Measurements from ENCODE around the gene NPY5R. TPM values are rescaled to one million over a fixed set of nuclear protein-coding genes. Genes with fewer than 3 reads are reported as not detected.

Gene NPY5R
- total RNA-seq, 1 donor, result not detected

- no peaks in the 10 kb centered on the region for H3K36me3 ChIP-seq (ENCODE audit: insufficient read depth, low read length)
- DNase-seq (ENCODE audit: insufficient read length, low spot score, missing footprints), result no peak
- H3K9me3 ChIP-seq (ENCODE audit: low read depth, low read length), result no peaks in the 10 kb centered on the region
- no peaks in the 10 kb centered on the region for H3K27me3 ChIP-seq (ENCODE audit: insufficient read depth, low read length)
- no peak overlapping the region for H3K27ac ChIP-seq (ENCODE audit: low read depth, low read length)
- no peaks in the 10 kb centered on the region for H3K79me2 ChIP-seq (ENCODE audit: insufficient read depth, low read length)
- H3K4me2 ChIP-seq (ENCODE audit: insufficient read depth, low read length), result no peak overlapping the region
- no peaks in the 10 kb centered on the region for H3K4me1 ChIP-seq (ENCODE audit: insufficient read depth, low read length)
- no peak overlapping the region for H2AFZ ChIP-seq (ENCODE audit: low read length)
- no peak overlapping the region for H3K4me3 ChIP-seq (ENCODE audit: insufficient read depth, low read length)
- TF ChIP-seq, protein P1, sequence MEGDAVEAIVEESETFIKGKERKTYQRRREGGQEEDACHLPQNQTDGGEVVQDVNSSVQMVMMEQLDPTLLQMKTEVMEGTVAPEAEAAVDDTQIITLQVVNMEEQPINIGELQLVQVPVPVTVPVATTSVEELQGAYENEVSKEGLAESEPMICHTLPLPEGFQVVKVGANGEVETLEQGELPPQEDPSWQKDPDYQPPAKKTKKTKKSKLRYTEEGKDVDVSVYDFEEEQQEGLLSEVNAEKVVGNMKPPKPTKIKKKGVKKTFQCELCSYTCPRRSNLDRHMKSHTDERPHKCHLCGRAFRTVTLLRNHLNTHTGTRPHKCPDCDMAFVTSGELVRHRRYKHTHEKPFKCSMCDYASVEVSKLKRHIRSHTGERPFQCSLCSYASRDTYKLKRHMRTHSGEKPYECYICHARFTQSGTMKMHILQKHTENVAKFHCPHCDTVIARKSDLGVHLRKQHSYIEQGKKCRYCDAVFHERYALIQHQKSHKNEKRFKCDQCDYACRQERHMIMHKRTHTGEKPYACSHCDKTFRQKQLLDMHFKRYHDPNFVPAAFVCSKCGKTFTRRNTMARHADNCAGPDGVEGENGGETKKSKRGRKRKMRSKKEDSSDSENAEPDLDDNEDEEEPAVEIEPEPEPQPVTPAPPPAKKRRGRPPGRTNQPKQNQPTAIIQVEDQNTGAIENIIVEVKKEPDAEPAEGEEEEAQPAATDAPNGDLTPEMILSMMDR (IDR thresholded peaks at IDR 0.05; ENCODE audit: extremely low read depth, low read depth, low read length), result no peak
- H4K20me1 ChIP-seq (ENCODE audit: insufficient read depth, low read length), result no peaks in the 10 kb centered on the region
These were observed 28.3 kb downstream of the NPY5R start for GRCh38 chr4:163372029-163372428.

DNA sequence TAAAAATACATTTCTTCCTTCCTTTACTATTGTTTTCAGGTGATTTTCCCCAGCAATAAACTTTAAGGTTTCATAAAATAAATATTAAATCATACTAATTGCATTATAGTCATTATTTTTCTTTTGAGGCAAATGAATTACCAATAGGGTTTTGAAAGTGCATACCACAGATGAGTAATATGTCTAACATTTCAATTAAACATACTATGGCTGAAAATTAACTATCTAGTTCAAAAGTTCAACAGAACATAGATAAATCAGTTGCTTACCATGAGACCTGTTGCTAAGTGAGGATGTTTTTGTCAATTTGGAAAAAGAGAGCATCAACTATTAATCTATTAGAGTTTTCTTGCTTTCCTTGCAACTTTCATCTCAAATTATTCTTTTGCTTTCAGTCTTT lies 35.0 kb downstream of the NPY5R start:
- Histone ChIP-seq H3K4me1 (ENCODE audit: insufficient read depth, low read length) (no peaks in the 10 kb centered on the region), H3K4me3 (ENCODE audit: insufficient read depth, low read length) (no peak overlapping the region), H3K9me3 (ENCODE audit: low read depth, low read length) (no peaks in the 10 kb centered on the region), H3K27me3 (ENCODE audit: insufficient read depth, low read length) (no peaks in the 10 kb centered on the region), H4K20me1 (ENCODE audit: insufficient read depth, low read length) (no peaks in the 10 kb centered on the region), H3K4me2 (ENCODE audit: insufficient read depth, low read length) (no peak overlapping the region), H3K79me2 (ENCODE audit: insufficient read depth, low read length) (no peaks in the 10 kb centered on the region), H3K27ac (ENCODE audit: low read depth, low read length) (no peak overlapping the region), H2AFZ (ENCODE audit: low read length) (no peak overlapping the region), H3K36me3 (ENCODE audit: insufficient read depth, low read length) (no peaks in the 10 kb centered on the region)
- no peak for DNase-seq (ENCODE audit: insufficient read length, low spot score, missing footprints)
- TF ChIP-seq, protein P1 (IDR thresholded peaks at IDR 0.05; ENCODE audit: extremely low read depth, low read depth, low read length), result no peak

DNA sequence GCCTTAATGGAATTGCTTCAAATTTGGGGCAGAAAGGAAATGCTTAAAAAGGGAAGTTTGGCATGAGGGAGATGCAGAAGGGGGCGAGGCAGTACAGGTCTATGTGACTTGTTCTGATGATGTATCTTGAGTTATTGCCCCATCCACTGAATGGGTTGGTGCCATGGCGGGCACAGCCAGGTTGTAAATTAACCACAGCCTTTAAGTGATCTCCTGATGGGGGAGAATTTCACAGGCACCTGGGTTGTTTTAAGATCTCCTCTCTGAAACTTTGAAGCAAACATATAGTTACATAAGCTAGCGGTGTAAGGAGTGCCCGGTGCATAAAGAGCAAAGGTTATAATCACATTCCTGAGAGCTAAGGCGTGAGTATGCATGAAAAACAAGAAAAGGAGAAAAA lies 37.0 kb downstream of the NPY5R start:
- no peaks in the 10 kb centered on the region for H3K79me2 ChIP-seq (ENCODE audit: insufficient read depth, low read length)
- no peak overlapping the region for H2AFZ ChIP-seq (ENCODE audit: low read length)
- TF ChIP-seq, protein P1 (IDR thresholded peaks at IDR 0.05; ENCODE audit: extremely low read depth, low read depth, low read length), result no peak
- H4K20me1 ChIP-seq (ENCODE audit: insufficient read depth, low read length), result no peaks in the 10 kb centered on the region
- H3K4me1 ChIP-seq (ENCODE audit: insufficient read depth, low read length), result no peaks in the 10 kb centered on the region
- no peaks in the 10 kb centered on the region for H3K27me3 ChIP-seq (ENCODE audit: insufficient read depth, low read length)
- DNase-seq (ENCODE audit: insufficient read length, low spot score, missing footprints), result no peak
- H3K36me3 ChIP-seq (ENCODE audit: insufficient read depth, low read length), result no peaks in the 10 kb centered on the region
- H3K4me2 ChIP-seq (ENCODE audit: insufficient read depth, low read length), result no peak overlapping the region
- H3K27ac ChIP-seq (ENCODE audit: low read depth, low read length), result no peak overlapping the region
- H3K9me3 ChIP-seq (ENCODE audit: low read depth, low read length), result no peaks in the 10 kb centered on the region
- H3K4me3 ChIP-seq (ENCODE audit: insufficient read depth, low read length), result no peak overlapping the region

DNA sequence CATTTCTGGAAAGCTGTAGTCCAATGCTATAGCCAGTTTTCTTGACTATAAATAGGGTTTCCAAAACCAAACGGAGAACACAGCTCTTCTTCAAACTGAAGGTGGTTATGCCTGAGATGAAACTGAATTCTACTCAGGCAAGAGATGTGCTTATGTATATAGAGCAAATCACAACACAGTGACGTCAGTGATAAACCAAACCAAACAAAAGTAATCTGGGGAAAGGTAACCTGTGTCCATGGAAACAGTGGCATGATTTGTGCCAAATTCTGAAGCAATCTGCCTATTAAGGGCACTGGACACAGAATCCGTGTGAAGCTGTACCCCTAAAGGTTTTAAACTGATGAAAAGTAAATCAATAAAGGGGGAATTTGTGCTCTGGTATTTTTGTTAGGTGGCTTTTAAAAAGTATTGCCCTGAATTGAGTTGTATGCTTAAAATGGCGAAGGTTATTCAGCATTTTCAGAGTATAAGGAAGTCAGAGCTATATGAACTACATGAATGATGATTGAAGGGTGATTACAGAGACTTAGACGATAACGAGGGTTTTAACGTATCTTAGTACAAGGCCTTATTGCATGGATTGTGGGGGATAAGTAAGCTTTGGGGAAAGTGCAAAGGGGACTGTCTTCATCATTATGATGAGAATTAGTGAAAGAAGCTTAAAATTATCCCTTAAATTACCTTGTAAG lies 38.6 kb downstream of the NPY5R start:
- no peaks in the 10 kb centered on the region for H3K27me3 ChIP-seq (ENCODE audit: insufficient read depth, low read length)
- H3K79me2 ChIP-seq (ENCODE audit: insufficient read depth, low read length), result no peaks in the 10 kb centered on the region
- no peaks in the 10 kb centered on the region for H3K36me3 ChIP-seq (ENCODE audit: insufficient read depth, low read length)
- no peak overlapping the region for H3K4me2 ChIP-seq (ENCODE audit: insufficient read depth, low read length)
- H3K9me3 ChIP-seq (ENCODE audit: low read depth, low read length), result no peaks in the 10 kb centered on the region
- no peak for DNase-seq (ENCODE audit: insufficient read length, low spot score, missing footprints)
- H3K27ac ChIP-seq (ENCODE audit: low read depth, low read length), result no peak overlapping the region
- no peaks in the 10 kb centered on the region for H4K20me1 ChIP-seq (ENCODE audit: insufficient read depth, low read length)
- TF ChIP-seq, protein P1 (IDR thresholded peaks at IDR 0.05; ENCODE audit: extremely low read depth, low read depth, low read length), result no peak
- no peaks in the 10 kb centered on the region for H3K4me1 ChIP-seq (ENCODE audit: insufficient read depth, low read length)
- no peak overlapping the region for H2AFZ ChIP-seq (ENCODE audit: low read length)
- H3K4me3 ChIP-seq (ENCODE audit: insufficient read depth, low read length), result no peak overlapping the region

Measured in osteoblast (primary cell).